Loucy (cell line): ENCODE results near the gene EXOC3L1.
A peak's percentile ranks its signal among the peaks of the same experiment; 100 is the strongest.

Source experiments
- H2AFZ ChIP-seq: fragments of 200-600 bp; sonication (generic); 2 replicates; pipeline ENCODE4 v1.6.0; 2016; ENCODE audit warnings: antibody characterized with exemption, mild to moderate bottlenecking, low read length, moderate library complexity
- H3F3A ChIP-seq: fragments of 200-600 bp; 2 replicates; pipeline ENCODE4 v1.6.0; 2016; ENCODE audit warnings: antibody characterized with exemption, low read depth, mild to moderate bottlenecking
- H3K27me3 ChIP-seq: fragments of 200-600 bp; sonication (generic); 2 replicates; pipeline ENCODE4 v1.6.1; 2014; ENCODE audit warnings: low read length, mild to moderate bottlenecking; ENCODE audit not compliant: insufficient read depth, poor library complexity, severe bottlenecking
- H3K36me3 ChIP-seq: fragments of 200-600 bp; sonication (generic); 2 replicates; pipeline ENCODE4 v1.6.1; 2016; ENCODE audit warnings: low read length; ENCODE audit not compliant: insufficient read depth
- H3K4me1 ChIP-seq: fragments of 200-600 bp; sonication (generic); 2 replicates; pipeline ENCODE4 v1.5.1; 2014; ENCODE audit warnings: low read length, mild to moderate bottlenecking; ENCODE audit not compliant: insufficient read depth, poor library complexity, severe bottlenecking
- H3K4me2 ChIP-seq: fragments of 200-600 bp; sonication (generic); 2 replicates; pipeline ENCODE4 v1.6.0; 2014; ENCODE audit warnings: antibody characterized with exemption, low read length, low read depth, mild to moderate bottlenecking; ENCODE audit not compliant: poor library complexity, severe bottlenecking
- H3K4me3 ChIP-seq: fragments of 200-600 bp; sonication (generic); 2 replicates; pipeline ENCODE4 v1.5.1; 2014; ENCODE audit warnings: low read length, mild to moderate bottlenecking, mixed read lengths; ENCODE audit not compliant: poor library complexity, severe bottlenecking
- H3K79me2 ChIP-seq: fragments of 200-600 bp; sonication (generic); 2 replicates; pipeline ENCODE4 v1.6.1; 2014; ENCODE audit warnings: low read length; ENCODE audit not compliant: insufficient read depth
- H3K9ac ChIP-seq: fragments of 200-600 bp; sonication (generic); 2 replicates; pipeline ENCODE4 v1.6.0; 2014; ENCODE audit warnings: mild to moderate bottlenecking, low read depth, low read length, moderate library complexity; ENCODE audit not compliant: poor library complexity, severe bottlenecking
- H3K9me2 ChIP-seq: fragments of 200-600 bp; sonication (generic); replicated peaks from 2 replicates; pipeline ENCODE4 v1.6.1; 2016; ENCODE audit warnings: low read depth, low read length, mixed read lengths
- H3K9me3 ChIP-seq: fragments of 200-600 bp; sonication (generic); 2 replicates; pipeline ENCODE4 v1.6.1; 2014; ENCODE audit warnings: mild to moderate bottlenecking, antibody characterized with exemption, low read length, low read depth; ENCODE audit not compliant: insufficient read depth
- H4K20me1 ChIP-seq: fragments of 200-600 bp; sonication (generic); 2 replicates; pipeline ENCODE4 v1.6.0; 2014; ENCODE audit warnings: antibody characterized with exemption, low read length, mild to moderate bottlenecking; ENCODE audit not compliant: insufficient read depth, poor library complexity, severe bottlenecking
- EZH2phosphoT487 ChIP-seq: fragments of 200-600 bp; IDR thresholded peaks from 2 replicates; pipeline ENCODE4 v1.6.1; 2018; ENCODE audit warnings: antibody characterized with exemption, mild to moderate bottlenecking, moderate library complexity, borderline replicate concordance
- TF ChIP-seq, protein P1 (sequence below): fragments of 200-600 bp; sonication (generic); conservative IDR thresholded peaks from 2 replicates; pipeline ENCODE4 v1.5.1; 2014; ENCODE audit warnings: mild to moderate bottlenecking, antibody characterized with exemption, low read length

The EXOC3L1 gene

DNA sequence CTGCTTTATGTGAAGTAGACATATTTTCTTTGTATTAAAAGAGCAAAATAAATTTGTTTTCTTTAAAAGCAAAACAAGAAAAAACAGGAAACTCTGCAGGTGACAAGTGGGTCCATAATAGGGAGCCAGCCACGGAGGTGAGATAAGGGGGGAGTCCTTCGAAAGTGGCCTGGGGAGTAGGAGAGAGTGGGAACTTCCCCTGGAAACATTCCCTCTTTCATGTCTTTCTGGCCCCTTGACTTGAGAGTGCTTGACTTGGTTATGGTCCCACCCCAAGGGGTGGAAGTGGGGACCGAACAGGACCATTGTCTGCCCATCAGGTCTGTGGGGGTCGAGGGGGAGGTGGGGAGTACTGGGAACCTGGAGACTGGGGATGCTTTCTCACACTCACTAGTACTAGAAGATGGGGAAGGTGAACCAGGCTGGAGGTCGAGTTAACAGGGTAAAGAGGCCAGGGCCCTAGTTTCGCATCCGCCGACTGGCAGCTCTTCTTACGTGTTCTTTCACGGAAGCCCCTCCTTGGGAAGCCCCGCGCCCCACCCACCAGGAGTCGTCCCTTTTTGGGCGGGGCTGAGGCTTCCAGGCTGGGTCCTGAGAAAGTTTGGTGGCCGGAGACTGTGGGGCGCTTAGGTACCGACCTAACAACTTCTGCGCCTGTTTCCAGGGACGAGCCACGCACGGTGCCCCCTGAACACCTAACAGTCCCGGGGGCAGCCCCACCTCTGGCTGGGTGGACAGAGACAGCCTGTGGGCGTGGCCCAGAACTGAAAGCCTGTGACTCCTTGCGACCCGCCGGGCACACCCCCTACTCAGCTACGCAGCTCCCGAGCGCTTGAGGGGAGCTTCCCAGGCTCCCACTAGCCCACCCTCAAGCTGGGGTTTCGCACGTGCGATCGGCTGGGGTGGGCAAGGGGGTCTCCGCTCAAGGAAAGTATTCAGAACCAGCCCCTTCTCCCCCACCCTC lies 31.0 kb downstream of the EXOC3L1 start:
- no peaks in the 10 kb centered on the region for H3K9me2 ChIP-seq
- H4K20me1 ChIP-seq, result peaks cover 6% of the 10 kb centered on the region
- no peak for TF ChIP-seq EZH2phosphoT487
- TF ChIP-seq, protein P1, sequence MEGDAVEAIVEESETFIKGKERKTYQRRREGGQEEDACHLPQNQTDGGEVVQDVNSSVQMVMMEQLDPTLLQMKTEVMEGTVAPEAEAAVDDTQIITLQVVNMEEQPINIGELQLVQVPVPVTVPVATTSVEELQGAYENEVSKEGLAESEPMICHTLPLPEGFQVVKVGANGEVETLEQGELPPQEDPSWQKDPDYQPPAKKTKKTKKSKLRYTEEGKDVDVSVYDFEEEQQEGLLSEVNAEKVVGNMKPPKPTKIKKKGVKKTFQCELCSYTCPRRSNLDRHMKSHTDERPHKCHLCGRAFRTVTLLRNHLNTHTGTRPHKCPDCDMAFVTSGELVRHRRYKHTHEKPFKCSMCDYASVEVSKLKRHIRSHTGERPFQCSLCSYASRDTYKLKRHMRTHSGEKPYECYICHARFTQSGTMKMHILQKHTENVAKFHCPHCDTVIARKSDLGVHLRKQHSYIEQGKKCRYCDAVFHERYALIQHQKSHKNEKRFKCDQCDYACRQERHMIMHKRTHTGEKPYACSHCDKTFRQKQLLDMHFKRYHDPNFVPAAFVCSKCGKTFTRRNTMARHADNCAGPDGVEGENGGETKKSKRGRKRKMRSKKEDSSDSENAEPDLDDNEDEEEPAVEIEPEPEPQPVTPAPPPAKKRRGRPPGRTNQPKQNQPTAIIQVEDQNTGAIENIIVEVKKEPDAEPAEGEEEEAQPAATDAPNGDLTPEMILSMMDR, result no peak
- peaks cover 14% of the 10 kb centered on the region for H3K4me1 ChIP-seq
- H3K4me2 ChIP-seq, result peak overlapping the region; percentile 84
- no peaks in the 10 kb centered on the region for H3K27me3 ChIP-seq
- H3F3A ChIP-seq, result no peaks in the 10 kb centered on the region
- H3K9me3 ChIP-seq, result no peaks in the 10 kb centered on the region
- peak overlapping the region; percentile 83 for H3K9ac ChIP-seq
- H2AFZ ChIP-seq, result peak overlapping the region; percentile 95
- no peaks in the 10 kb centered on the region for H3K36me3 ChIP-seq
- peak overlapping the region; percentile 89 for H3K4me3 ChIP-seq
- peaks cover 5% of the 10 kb centered on the region; the same call in 1 of the 2 replicates for H3K79me2 ChIP-seq

DNA sequence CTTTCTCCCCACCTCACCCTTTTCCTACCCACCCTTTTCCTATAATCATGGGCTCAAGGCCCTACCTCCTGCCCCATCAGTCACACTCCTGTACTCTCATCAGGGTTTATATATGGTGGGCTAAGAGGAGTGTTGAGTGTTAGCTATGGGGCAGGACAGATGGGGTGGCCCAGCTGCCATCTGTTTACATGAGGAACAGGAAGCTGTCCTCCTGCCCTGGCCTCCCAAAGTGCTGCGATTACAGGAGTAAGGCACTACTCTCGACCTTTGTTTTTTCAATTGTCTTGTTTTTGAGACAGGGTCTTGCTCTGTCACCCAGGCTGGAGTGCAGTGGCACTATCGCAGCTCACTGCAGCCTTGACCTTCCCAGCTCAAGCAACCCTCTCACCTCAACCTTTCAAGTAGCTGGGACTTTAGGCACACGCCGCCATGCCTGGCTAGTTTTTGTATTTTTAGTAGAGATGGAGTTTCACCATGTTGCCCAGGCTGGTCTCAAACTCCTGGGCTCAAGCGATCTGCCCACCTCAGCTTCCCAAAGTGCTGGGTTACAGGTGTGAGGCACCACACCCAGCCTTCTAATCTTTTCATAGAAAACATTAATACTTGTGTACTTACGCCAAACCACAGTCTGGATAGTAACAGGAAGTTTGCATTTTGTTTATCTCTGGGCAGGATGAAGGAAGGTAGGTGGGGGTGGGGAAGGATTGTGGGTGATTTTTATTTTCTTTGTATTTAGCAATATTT lies 31.9 kb downstream of the EXOC3L1 start:
- Histone ChIP-seq H3K4me2 (peak overlapping the region; percentile 84), H2AFZ (no peak overlapping the region), H3K4me3 (peak overlapping the region; percentile 89), H3F3A (no peaks in the 10 kb centered on the region), H3K27me3 (no peaks in the 10 kb centered on the region), H3K9ac (peak overlapping the region; percentile 83), H3K4me1 (peaks cover 14% of the 10 kb centered on the region), H3K79me2 (peaks cover 5% of the 10 kb centered on the region; the same call in 1 of the 2 replicates), H4K20me1 (peaks cover 6% of the 10 kb centered on the region), H3K9me3 (no peaks in the 10 kb centered on the region), H3K9me2 (no peaks in the 10 kb centered on the region), H3K36me3 (no peaks in the 10 kb centered on the region)
- TF ChIP-seq EZH2phosphoT487, result no peak
- TF ChIP-seq, protein P1, result no peak

DNA sequence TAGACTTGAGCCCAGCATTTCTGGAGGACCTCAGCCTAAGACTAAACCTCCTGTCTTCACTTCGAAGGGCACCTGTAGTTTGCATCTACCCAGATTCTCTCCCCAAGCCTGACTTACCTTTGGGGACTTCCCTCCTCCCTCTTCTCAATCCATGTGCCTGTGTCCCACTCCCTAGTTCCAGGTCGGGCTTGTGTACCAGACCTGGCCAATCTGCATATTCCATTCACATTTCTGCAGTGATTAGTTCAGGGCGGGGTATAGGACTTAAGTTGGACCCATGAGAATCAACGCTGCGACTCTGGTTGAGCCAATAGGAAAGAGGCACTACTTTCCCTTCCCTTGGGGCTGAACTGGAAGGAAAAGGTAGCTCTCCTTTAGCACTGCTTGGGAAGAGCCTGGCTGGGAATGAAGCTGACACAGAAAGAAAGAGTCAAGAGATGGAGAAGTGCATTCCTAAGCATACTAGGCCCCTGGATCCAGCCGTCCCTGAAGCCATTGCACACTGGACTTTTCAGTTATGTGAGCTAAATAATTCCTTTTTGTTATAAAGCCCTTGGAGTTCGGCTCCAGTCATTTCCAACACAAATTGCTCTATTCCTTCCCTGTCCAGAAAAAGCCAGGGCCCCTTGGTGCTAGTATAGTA lies 32.7 kb downstream of the EXOC3L1 start:
- Histone ChIP-seq H3K9me3 (no peaks in the 10 kb centered on the region), H3K4me3 (no peak overlapping the region), H3K4me2 (no peak overlapping the region), H3K27me3 (no peaks in the 10 kb centered on the region), H3K36me3 (no peaks in the 10 kb centered on the region), H3F3A (no peaks in the 10 kb centered on the region), H3K9ac (no peak overlapping the region), H3K9me2 (no peaks in the 10 kb centered on the region), H4K20me1 (peaks cover 6% of the 10 kb centered on the region), H3K4me1 (peaks cover 14% of the 10 kb centered on the region), H2AFZ (no peak overlapping the region), H3K79me2 (peaks cover 5% of the 10 kb centered on the region; the same call in 1 of the 2 replicates)
- TF ChIP-seq, protein P1, result no peak
- TF ChIP-seq EZH2phosphoT487, result no peak
